Natural killer cell (primary cell): ENCODE data around the gene SPOCK1. TPM values are rescaled to one million over a fixed set of nuclear protein-coding genes. Genes with fewer than 3 reads are reported as not detected.

Experiments
- ATAC-seq, 3 donors: fragments of 150-1000 bp in 2 of 3; fragments of 200-7000 bp in 1 of 3; cut with Tn5 transposase; 1 replicate in 1 of 3; 2 replicates in 2 of 3; pipeline ENCODE4 v1.10.0; 2021; ENCODE audit warnings: mild to moderate bottlenecking in 2 of 3, moderate library complexity in 2 of 3
- DNase-seq, 2 donors: peaks; one replicate each; pipeline versions ENCODE4 v3.0.0 to v3.0.0-alpha.2; 2013 to 2021; ENCODE audit warnings: mixed read lengths in 1 of 2
- H3K27ac ChIP-seq: one replicate; pipeline ENCODE4 v1.5.1; 2013; ENCODE audit warnings: mild to moderate bottlenecking, low read length
- H3K27me3 ChIP-seq: one replicate; pipeline ENCODE4 v1.6.1; 2013; ENCODE audit warnings: low read length; ENCODE audit not compliant: control insufficient read depth, insufficient read depth
- H3K36me3 ChIP-seq: one replicate; pipeline ENCODE4 v1.6.1; 2013; ENCODE audit warnings: low read length; ENCODE audit not compliant: control insufficient read depth, insufficient read depth
- H3K4me1 ChIP-seq: one replicate; pipeline ENCODE4 v1.6.1; 2013; ENCODE audit warnings: low read length; ENCODE audit not compliant: control insufficient read depth, insufficient read depth
- H3K4me3 ChIP-seq: one replicate; pipeline ENCODE4 v1.5.1; 2013; ENCODE audit warnings: low read length
- H3K9me3 ChIP-seq: one replicate; pipeline ENCODE4 v1.6.1; 2013; ENCODE audit warnings: low read length; ENCODE audit not compliant: control insufficient read depth, insufficient read depth
- H3K27ac Mint-ChIP-seq, 2 donors: one replicate each; pipeline ENCODE4 v1.8.0; 2022; ENCODE audit warnings: mild to moderate bottlenecking in 2 of 2, mixed read lengths in 2 of 2, moderate library complexity in 1 of 2
- H3K27me3 Mint-ChIP-seq, 2 donors: one replicate each; pipeline ENCODE4 v1.8.0; 2022; ENCODE audit warnings: low read depth in 2 of 2, mixed read lengths in 2 of 2
- H3K36me3 Mint-ChIP-seq: one replicate; pipeline ENCODE4 v1.8.0; 2022; ENCODE audit warnings: mixed read lengths
- H3K4me1 Mint-ChIP-seq, 2 donors: one replicate each; pipeline ENCODE4 v1.8.0; 2022; ENCODE audit warnings: mixed read lengths in 2 of 2
- H3K4me3 Mint-ChIP-seq: one replicate; pipeline ENCODE4 v1.8.0; 2022; ENCODE audit warnings: mild to moderate bottlenecking, moderate library complexity, mixed read lengths
- H3K9me3 Mint-ChIP-seq, 2 donors: one replicate each; pipeline ENCODE4 v1.8.0; 2022; ENCODE audit warnings: mixed read lengths in 2 of 2
- CTCF ChIP-seq: fragments of 200-600 bp; IDR thresholded peaks from one replicate; pipeline ENCODE4 v1.8.0; 2022; ENCODE audit warnings: antibody characterized with exemption
- WGBS: methylation state at CpG from one replicate; pipeline ENCODE4 v1.1.7; 2013; ENCODE audit warnings: missing lambda C conversion rate; ENCODE audit not compliant: insufficient coverage; 5-methylcytosine and 5-hydroxymethylcytosine counted together
- intact Hi-C: fragments of 100-400 bp; cut with micrococcal nuclease; formaldehyde crosslinking; loops from one replicate; pipeline ENCODE4 v1.14.2; 2022
- total RNA-seq, 4 donors: library from RNA; stranded (reverse); fragments of 120-200 nt in 1 of 4; gene quantifications; one replicate each; pipeline versions ENCODE4 v1.2.3 to v1.2.4, GENCODE V29; 2013 to 2022

Gene SPOCK1
- total RNA-seq, 3 donors from 2014 or later (not counting 1 experiment from before 2014, with no cell fraction given): 0.09 to 1.6 (median 0.61) TPM

- no peaks in the 10 kb centered on the region for H3K9me3 ChIP-seq
- no peak for DNase-seq
These were observed 429.8 kb downstream of the SPOCK1 start for GRCh38 chr5:137069358-137069757.

GRCh38 chr5:137061382-137061781 lies 437.7 kb downstream of the SPOCK1 start:
- Histone ChIP-seq H3K27me3 (no peaks in the 10 kb centered on the region), H3K9me3 (no peaks in the 10 kb centered on the region), H3K4me3 (no peak overlapping the region), H3K27ac (no peak overlapping the region), H3K36me3 (no peaks in the 10 kb centered on the region), H3K4me1 (no peaks in the 10 kb centered on the region)
- H3K4me3 Mint-ChIP-seq: no peak overlapping the region
- intact Hi-C loops: no loop called here
- WGBS: 0% methylated on average over 2 of the region's 4 CpGs
- H3K36me3 Mint-ChIP-seq: no peaks in the 10 kb centered on the region
- H3K27ac Mint-ChIP-seq: no peak overlapping the region
- ATAC-seq (no peak), DNase-seq (no peak)
- TF ChIP-seq CTCF: no peak
- no peaks in the 10 kb centered on the region for H3K4me1 Mint-ChIP-seq
- H3K27me3 Mint-ChIP-seq: no peaks in the 10 kb centered on the region
- peaks cover 2% of the 10 kb centered on the region in 2 donors for H3K9me3 Mint-ChIP-seq

More at GRCh38 chr5:137069358-137069757, 429.8 kb downstream of the SPOCK1 start:
- Mint-ChIP-seq H3K36me3 (no peaks in the 10 kb centered on the region), H3K27me3 (peaks cover 0 to 7% of the 10 kb centered on the region in 2 donors), H3K27ac (no peak overlapping the region), H3K9me3 (peaks cover 2% of the 10 kb centered on the region in 2 donors), H3K4me3 (no peak overlapping the region), H3K4me1 (no peaks in the 10 kb centered on the region)
- no peak overlapping the region for H3K27ac ChIP-seq
- intact Hi-C loops: no loop called here
- TF ChIP-seq CTCF: no peak
- WGBS: 84% methylated on average over 12 of the region's 12 CpGs
- no peaks in the 10 kb centered on the region for H3K27me3 ChIP-seq
- H3K36me3 ChIP-seq: no peaks in the 10 kb centered on the region
- H3K4me1 ChIP-seq: no peaks in the 10 kb centered on the region
- no peak overlapping the region for H3K4me3 ChIP-seq
- ATAC-seq: peak in 1 of 3 donors; percentile 19

DNA sequence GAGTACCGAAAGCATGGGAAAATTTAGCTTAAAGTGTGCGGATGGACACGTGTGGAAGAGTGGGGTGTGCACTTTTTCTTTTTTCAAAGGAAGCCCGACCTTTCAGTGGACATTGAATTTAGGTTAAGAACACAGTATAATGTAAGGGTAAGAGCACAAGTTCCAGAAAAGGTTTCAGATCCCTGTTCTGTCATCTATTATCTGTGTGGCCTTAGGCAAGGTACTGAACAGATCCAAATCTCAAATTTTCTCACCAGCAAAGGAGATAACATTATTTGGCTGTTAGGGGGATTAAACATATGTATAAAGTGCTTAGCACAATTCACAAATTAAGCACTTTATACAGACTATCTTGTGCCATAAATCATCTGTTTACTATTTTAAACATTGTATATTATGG lies 441.0 kb downstream of the SPOCK1 start:
- no peak overlapping the region for H3K4me3 ChIP-seq
- TF ChIP-seq CTCF: no peak
- H3K36me3 ChIP-seq: no peaks in the 10 kb centered on the region
- H3K4me1 ChIP-seq: no peaks in the 10 kb centered on the region
- H3K27ac ChIP-seq: no peak overlapping the region
- H3K27ac Mint-ChIP-seq: no peak overlapping the region
- no peak overlapping the region for H3K4me3 Mint-ChIP-seq
- intact Hi-C loops: no loop called here
- no peaks in the 10 kb centered on the region for H3K4me1 Mint-ChIP-seq
- no peaks in the 10 kb centered on the region for H3K27me3 ChIP-seq
- 90% methylated on average over 4 of the region's 4 CpGs for WGBS
- DNase-seq (no peak), ATAC-seq (no peak)
- no peaks in the 10 kb centered on the region for H3K36me3 Mint-ChIP-seq
- no peaks in the 10 kb centered on the region for H3K9me3 ChIP-seq
- no peaks in the 10 kb centered on the region for H3K27me3 Mint-ChIP-seq
- H3K9me3 Mint-ChIP-seq: peaks cover 2% of the 10 kb centered on the region in 2 donors

DNA sequence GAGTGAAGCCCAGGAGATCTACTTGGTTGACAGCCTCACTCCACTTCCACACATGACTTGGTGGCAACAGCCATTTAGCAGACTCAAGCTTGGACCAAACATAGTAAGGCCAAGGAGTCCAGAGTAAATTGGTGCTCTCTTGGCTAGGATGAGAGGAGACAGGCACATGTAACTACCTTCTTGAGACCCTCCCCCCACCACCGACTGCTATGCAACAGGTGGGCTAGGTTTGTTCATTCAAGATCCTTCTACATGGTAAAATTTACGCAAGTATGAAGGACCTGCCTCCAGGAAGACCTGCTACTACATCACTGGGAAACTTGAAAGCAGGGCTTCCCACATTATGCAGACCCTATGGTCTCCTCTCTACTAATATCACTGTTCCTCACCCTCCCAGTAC lies 442.4 kb downstream of the SPOCK1 start:
- peaks cover 2% of the 10 kb centered on the region in 2 donors for H3K9me3 Mint-ChIP-seq
- no peaks in the 10 kb centered on the region for H3K27me3 ChIP-seq
- H3K4me1 Mint-ChIP-seq: no peaks in the 10 kb centered on the region
- ATAC-seq: no peak
- H3K27ac Mint-ChIP-seq: no peak overlapping the region
- intact Hi-C loops: no loop called here
- H3K4me3 ChIP-seq: no peak overlapping the region
- no peaks in the 10 kb centered on the region for H3K4me1 ChIP-seq
- DNase-seq: no peak
- no peaks in the 10 kb centered on the region for H3K36me3 Mint-ChIP-seq
- 94% methylated on average over 2 of the region's 2 CpGs for WGBS
- H3K27me3 Mint-ChIP-seq: no peaks in the 10 kb centered on the region
- no peaks in the 10 kb centered on the region for H3K36me3 ChIP-seq
- H3K4me3 Mint-ChIP-seq: no peak overlapping the region
- no peak for TF ChIP-seq CTCF
- no peak overlapping the region for H3K27ac ChIP-seq
- no peaks in the 10 kb centered on the region for H3K9me3 ChIP-seq
